ENCODE measurements around the gene DSC2. TPM values are rescaled to one million over a fixed set of nuclear protein-coding genes. Genes with fewer than 3 reads are reported as not detected.
"Not testable (repeated sequence)": the region's sequence is repeated elsewhere in the genome, so short reads cannot be mapped to it uniquely, and the experiment has no call there.

Gene DSC2
- total RNA-seq, 1 donor from 2014 or later, result 26.0 TPM

- ATAC-seq (ENCODE audit: poor library complexity), result no peak
- intact Hi-C loops (cut with DNase I), result no loop called here
- DNase-seq, result no peak
Measured at GRCh38 chr18:31056296-31056695, 45.9 kb downstream of the DSC2 start.

DNA sequence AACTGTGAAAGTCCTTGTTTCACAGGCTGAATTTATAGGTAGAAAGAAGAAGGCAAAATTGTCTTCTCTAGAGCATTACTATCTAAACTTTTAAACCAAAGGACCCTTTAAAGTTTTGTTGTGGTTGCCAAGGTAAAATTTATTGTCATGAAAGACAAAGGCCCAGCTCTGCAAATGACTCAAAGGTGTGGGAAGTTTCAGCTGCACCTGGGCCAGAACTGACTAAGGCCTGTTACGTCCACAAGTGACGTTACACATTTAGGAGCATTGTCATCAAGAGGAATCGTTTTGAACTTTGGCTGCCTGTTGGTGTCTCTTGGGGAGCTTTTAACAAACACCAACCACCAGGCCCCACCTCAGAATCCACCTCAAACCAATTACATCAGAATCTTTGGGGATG lies 51.6 kb downstream of the DSC2 start:
- DNase-seq (no peak), ATAC-seq (ENCODE audit: poor library complexity) (no peak)
- intact Hi-C loops (cut with DNase I), result no loop called here

DNA sequence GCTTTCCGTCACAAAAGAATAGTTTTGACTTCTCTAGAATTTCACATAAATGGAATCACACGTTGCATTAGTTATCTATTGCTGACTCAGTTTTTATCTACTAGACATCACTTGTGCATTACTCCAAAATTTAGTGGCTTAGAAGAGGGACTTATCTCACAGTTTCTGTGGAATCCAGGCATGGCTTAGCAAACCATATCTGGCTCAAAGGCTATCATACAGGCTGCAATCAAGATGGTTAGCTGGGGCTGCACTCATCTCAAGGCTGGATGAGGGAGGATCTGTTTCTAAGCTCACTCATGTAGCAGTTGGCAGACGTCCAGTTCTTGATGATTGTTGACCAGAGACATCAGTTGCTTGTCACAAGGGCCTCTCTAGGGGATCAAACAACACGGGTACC lies 53.0 kb downstream of the DSC2 start:
- intact Hi-C loops (cut with DNase I), result no loop called here
- ATAC-seq (ENCODE audit: poor library complexity), result no peak
- no peak for DNase-seq

DNA sequence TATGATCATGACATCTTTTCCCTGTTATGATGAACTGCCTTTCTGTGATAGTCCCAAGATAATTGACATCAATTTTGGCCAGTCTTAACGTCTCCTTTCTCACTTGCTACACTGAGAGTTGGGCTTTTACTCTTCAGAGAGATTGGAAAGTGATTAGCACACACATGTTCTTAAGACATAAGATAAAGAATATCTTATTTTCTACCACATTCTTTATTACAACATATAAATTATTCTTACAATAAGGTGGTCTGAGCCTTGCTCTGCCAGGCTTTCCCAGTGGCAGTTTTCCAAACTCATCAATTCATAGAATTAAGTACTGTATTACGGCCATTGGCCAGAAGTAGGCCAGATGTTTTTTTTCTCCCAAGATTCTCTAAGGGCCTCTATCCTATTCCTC lies 54.0 kb downstream of the DSC2 start:
- DNase-seq (no peak), ATAC-seq (ENCODE audit: poor library complexity) (no peak)
- intact Hi-C loops (cut with DNase I), result no loop called here

DNA sequence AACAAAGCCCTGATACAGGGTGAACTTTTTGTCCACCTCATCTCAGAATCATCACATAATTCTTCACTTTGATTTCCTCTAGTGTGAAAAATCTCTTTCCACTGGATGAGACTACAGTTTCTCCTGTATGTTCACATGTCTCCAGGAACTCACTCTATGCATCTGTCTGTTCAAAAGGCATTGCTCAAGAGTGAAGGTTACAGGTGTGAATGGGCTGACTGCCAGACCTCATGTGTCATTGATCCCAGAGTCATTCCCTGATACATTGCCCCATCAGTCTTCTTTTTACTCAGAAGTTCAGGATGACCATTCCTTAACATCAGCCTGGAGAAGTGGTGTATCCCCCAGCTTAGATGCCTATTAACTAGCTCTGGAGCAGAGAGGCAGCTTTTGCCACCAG lies 55.3 kb downstream of the DSC2 start:
- no peak for DNase-seq
- intact Hi-C loops (cut with DNase I), result no loop called here
- no peak for ATAC-seq (ENCODE audit: poor library complexity)

DNA sequence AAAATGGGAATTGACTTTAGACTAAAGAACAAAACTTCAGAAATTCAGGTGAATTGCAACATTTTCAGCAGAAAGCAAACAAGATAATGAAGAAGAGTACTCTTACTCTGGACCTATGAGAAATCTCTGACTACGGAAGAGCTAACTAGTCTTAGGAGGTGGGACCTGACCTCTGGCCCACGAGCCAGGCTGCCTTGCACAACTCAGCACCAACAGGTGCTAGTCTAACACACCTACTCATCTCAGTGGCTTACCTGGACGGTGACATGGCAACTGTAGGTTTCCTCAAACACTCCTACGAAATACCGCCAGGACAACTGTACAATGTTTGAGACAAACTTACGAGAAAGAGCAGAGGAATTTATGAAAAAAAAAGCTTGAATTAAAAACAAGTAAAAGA lies 56.6 kb downstream of the DSC2 start:
- intact Hi-C loops (cut with DNase I), result no loop called here
- DNase-seq, result no peak
- no peak for ATAC-seq (ENCODE audit: poor library complexity)

DNA sequence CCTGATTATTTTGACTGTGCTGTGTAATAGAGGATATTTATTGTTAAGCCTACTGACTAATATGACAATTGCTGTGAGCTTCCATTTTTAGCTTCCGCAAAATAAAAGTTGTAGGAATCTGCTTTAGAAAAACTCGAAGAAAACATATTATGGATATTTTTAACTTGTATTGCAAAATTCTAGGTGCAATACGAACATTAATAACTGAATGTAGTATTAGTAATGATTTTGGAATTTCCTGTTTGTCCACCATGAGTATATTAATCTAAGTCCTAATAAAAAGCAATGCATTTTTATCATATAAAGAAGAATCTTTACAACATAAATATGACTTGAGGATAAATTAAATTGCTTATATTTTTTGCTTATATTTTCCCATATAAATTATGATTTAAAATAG lies 57.3 kb downstream of the DSC2 start:
- ATAC-seq (ENCODE audit: poor library complexity), result no peak
- intact Hi-C loops (cut with DNase I), result no loop called here
- no peak for DNase-seq

DNA sequence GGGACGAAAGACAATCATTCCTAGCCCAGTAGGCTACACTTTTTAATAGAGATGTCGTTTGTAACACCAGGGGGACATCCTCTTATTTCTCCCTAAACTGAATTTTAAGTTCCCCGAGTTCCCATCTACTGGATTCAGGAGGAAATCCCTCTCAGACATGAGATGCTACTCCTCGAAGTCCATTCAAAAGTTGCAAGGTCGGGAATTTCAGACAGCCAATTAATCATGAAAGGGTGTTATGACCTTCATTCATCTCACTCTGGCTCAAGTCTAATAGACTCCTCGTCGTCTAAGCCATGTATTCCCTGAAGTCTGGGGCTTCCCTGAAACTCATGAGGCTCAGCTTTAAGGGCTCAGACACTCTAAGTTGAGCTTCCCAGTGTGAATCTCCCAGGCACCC lies 58.5 kb downstream of the DSC2 start:
- DNase-seq (no peak), ATAC-seq (ENCODE audit: poor library complexity) (no peak)
- intact Hi-C loops (cut with DNase I), result no loop called here

GRCh38 chr18:31042406-31043181 lies 59.6 kb downstream of the DSC2 start, which contains the start of gene DSC3:
Gene DSC3 (minus strand): TSS chr18:31042742. CDS start chr18:31042660, 82 bp downstream.
- ATAC-seq (ENCODE audit: poor library complexity), result peak; percentile 62
- peak; percentile 40 for DNase-seq

DNA sequence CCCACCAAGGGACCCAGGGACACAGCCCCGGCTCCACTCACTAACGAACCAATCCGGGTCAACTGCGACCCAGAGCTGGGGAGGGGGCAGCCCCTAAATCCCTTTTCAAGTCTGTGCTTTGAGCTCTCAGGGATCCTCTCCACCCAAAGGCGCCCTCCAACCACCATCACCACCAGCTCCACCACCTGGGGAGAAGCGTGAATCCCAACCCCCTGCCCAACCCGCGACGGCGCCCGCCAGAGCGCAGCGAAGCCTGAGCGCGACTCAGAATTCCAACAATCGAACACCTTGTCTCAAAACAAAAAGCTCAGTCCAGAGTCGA lies 60.2 kb downstream of the DSC2 start:
- intact Hi-C loops (cut with DNase I), result no loop called here
- DNase-seq (no peak), ATAC-seq (ENCODE audit: poor library complexity) (peak; percentile 25)

More at GRCh38 chr18:31042406-31043181, 59.6 kb downstream of the DSC2 start, which contains the start of gene DSC3:
- intact Hi-C loops (cut with DNase I), result no loop called here

DNA sequence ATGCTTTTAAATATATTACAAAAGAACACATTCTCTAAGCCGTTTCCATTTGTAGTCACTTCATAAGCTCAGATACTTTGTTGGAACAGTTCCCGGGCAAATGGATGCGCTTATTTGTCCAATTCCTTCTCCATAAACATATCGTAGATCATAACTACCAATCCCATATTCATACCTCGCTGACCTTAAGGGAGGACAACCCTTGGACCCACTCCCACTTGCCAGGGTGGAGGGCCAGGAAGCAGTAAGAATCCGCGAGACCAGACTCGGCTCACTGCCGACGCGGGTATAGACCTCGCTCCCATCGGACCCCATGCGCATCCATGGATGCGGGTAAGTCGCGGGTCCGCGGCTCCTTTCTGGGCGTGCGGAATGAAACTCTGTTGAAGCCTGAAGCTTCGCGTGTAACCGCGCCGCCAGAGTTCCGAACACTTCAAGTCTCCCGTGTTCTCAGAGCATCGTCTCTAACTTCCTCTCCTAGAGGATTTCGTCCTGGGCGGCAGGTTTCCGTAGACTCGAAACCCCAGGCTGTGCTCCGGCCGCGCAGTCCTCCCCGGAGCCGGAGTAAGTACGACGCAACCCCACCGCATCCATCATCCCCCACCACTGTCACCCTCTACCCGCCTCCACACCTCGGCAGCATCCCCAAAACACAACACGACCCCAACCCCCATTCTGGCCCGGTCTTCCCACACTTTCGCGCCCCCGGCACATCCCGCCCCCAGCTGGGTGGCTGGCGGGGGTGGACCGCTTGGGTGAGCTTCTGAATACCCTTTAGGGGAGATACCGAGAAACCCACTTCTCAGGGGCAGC lies 60.7 kb downstream of the DSC2 start:
- no peak for ATAC-seq (ENCODE audit: poor library complexity)

GRCh38 chr18:31040686-31041270 lies 61.4 kb downstream of the DSC2 start:
- intact Hi-C loops (cut with DNase I), result no loop called here
- DNase-seq (no peak), ATAC-seq (ENCODE audit: poor library complexity) (no peak)

More for the DNA sequence above, 60.7 kb downstream of the DSC2 start:
- intact Hi-C loops (cut with DNase I), result no loop called here
- peak; percentile 32 for DNase-seq

DNA sequence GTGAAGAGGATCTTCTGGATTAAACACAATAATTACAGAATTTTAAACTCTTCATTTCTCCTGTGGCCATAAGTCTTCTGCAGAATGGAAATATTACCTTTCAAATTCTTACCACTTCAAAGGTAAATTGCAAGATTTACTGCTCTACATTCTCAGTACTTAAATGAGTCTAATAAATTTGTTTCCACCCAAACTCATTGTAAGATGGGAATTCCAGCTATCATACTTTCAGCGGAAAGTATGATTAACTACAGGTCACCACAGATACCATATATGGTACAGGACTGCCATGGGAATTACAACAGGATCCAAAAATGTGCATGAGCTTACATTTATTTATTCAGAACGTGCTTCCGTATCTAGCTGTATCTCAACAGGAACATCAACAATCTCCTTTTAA lies 62.8 kb downstream of the DSC2 start:
- no peak for ATAC-seq (ENCODE audit: poor library complexity)
- intact Hi-C loops (cut with DNase I), result no loop called here

GRCh38 chr18:31037686-31038085 lies 64.5 kb downstream of the DSC2 start:
- intact Hi-C loops (cut with DNase I); DNase-seq; ATAC-seq (ENCODE audit: poor library complexity): not testable (repeated sequence)

More for the DNA sequence above, 62.8 kb downstream of the DSC2 start:
- DNase-seq, result no peak

DNA sequence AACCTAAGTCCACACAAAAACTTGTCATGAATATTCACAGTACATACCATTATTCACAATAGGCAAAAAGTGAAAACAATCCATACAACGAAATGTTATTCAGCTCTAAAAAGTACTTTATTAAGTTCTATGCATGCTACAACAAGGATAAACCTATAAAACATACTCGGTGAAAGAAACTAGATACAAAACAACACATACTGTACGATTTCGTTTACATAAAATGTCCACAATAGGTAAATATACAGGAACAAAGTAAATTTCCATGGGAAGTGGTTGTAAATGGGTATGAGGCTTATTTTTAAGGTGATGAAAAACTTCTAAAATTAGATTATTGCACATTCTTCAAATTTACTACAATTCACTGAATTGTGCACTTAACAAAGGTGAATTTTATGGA lies 67.7 kb downstream of the DSC2 start:
- intact Hi-C loops (cut with DNase I), result no loop called here
- no peak for ATAC-seq (ENCODE audit: poor library complexity)
- DNase-seq, result no peak

GRCh38 chr18:31030574-31031278 lies 71.5 kb downstream of the DSC2 start:
- intact Hi-C loops (cut with DNase I), result no loop called here
- no peak for DNase-seq
- ATAC-seq (ENCODE audit: poor library complexity), result no peak

DNA sequence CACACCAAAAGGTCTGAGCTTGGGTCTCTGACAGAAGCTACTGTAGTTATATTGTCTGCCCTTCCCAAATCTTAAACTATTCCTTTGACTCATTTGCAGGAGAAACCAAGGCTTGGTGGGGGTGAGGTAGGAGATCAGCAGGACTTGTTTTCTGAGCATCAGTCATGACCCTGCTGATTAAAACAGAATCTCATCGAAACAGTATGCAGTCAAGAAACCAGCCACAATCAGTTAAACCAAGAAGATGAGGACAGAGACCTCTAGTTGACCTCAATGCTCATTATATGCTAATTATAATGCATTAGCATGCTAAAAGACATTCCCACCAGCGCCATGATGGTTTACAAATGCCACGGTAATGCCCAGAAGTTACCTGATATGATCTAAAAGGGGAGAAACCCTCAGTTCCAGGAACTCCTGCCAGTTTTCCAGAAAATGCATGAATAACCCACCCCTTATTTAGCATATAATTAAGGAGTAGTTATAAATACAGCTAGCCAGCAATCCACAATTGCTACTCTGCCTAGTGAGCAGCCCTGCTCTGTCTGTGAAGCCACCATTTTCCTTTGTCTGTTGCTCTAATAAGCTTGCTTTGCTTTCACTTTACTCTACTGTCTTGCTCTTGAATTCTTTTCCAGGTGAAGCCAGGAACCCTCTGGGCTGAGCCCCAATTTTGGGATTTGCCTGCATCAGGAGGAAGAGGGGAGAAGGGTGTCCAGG lies 86.3 kb downstream of the DSC2 start:
- no peak for ATAC-seq (ENCODE audit: poor library complexity)
- intact Hi-C loops (cut with DNase I), result no loop called here
- DNase-seq, result no peak

- intact Hi-C loops (cut with DNase I); ATAC-seq (ENCODE audit: poor library complexity); DNase-seq: not testable (repeated sequence)
Measured at GRCh38 chr18:31011455-31011854, 90.8 kb downstream of the DSC2 start.

Data from Right ventricle myocardium superior (tissue), 1 donor.